ENCODE measurements around the gene TRUB1. TPM values are rescaled to one million over a fixed set of nuclear protein-coding genes. Genes with fewer than 3 reads are reported as not detected.

The TRUB1 gene
- total RNA-seq, 1 experiment from 2014 or later = 30.9 TPM

DNA sequence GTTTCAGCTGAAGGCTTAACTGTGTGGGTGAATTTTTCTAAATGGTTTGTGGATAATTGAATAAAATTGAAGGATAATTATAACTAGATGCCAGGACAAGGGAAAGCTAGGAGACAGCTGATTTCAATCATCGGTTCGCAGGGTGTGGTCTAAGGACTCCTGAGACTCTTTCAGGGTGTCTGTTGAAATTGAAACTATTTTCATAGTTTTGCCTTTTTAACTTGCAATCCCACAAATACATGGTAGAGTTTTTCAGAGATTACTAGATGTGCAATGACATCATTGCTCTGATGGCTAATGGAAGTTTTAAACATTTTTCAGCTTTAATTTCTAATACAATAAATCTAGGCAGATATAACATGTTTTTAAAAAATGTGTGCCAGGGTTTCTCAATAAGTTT, 18.5 kb downstream of the TRUB1 start:
- no peak for TF ChIP-seq CTCF (IDR thresholded peaks at IDR 0.05; ENCODE audit: unreplicated experiment)
- no peak overlapping the region for H3K27ac Mint-ChIP-seq (ENCODE audit: unreplicated experiment)

DNA sequence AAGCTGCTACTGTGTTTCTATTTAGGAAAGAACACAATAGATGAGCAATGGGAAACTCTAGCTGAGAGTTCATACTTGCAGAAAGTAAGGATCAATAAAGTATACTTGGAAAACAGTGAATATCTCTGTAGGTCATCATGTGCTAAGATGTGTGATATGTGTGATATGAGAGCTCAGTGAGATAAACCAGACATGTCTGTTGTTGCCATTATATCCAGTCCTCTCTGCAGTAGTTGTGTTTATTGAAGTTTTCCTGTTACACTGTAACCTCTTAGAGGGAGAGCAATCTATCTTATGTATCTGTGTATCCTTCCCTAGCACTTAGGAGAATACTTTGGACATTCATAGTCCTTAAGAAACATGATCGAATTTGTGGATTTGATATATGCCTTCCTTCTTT, 19.1 kb downstream of the TRUB1 start:
- TF ChIP-seq CTCF (IDR thresholded peaks at IDR 0.05; ENCODE audit: unreplicated experiment) = no peak
- no peak overlapping the region for H3K27ac Mint-ChIP-seq (ENCODE audit: unreplicated experiment)
- H3K36me3 Mint-ChIP-seq (ENCODE audit: insufficient read depth, unreplicated experiment) = no peaks in the 10 kb centered on the region
- no peak overlapping the region for H3K4me3 Mint-ChIP-seq (ENCODE audit: low read depth, unreplicated experiment)
- H3K27me3 Mint-ChIP-seq (ENCODE audit: unreplicated experiment) = no peaks in the 10 kb centered on the region
- no TSS peak for BruUV-seq (replicated peaks)
- CTCF ChIA-PET = interaction anchor here (1.6 kb wide), 1 partner anchor 10 kb away, joined by 3 read pairs; no protein-coding TSS in a partner anchor
- no peaks in the 10 kb centered on the region for H3K4me1 Mint-ChIP-seq (ENCODE audit: low read depth, unreplicated experiment)
- DNase-seq = no peak
- intact Hi-C loops (cut with micrococcal nuclease; ENCODE audit: unreplicated experiment) = no loop called here
- H3K9me3 Mint-ChIP-seq (ENCODE audit: low read depth, unreplicated experiment) = no peaks in the 10 kb centered on the region

More for the DNA sequence above, 18.5 kb downstream of the TRUB1 start:
- no peaks in the 10 kb centered on the region for H3K9me3 Mint-ChIP-seq (ENCODE audit: low read depth, unreplicated experiment)
- no peak for DNase-seq
- no peaks in the 10 kb centered on the region for H3K4me1 Mint-ChIP-seq (ENCODE audit: low read depth, unreplicated experiment)
- H3K36me3 Mint-ChIP-seq (ENCODE audit: insufficient read depth, unreplicated experiment) = no peaks in the 10 kb centered on the region
- BruUV-seq (replicated peaks) = no TSS peak
- no peak overlapping the region for H3K4me3 Mint-ChIP-seq (ENCODE audit: low read depth, unreplicated experiment)
- no peaks in the 10 kb centered on the region for H3K27me3 Mint-ChIP-seq (ENCODE audit: unreplicated experiment)
- intact Hi-C loops (cut with micrococcal nuclease; ENCODE audit: unreplicated experiment) = no loop called here
- CTCF ChIA-PET = no interaction called here

DNA sequence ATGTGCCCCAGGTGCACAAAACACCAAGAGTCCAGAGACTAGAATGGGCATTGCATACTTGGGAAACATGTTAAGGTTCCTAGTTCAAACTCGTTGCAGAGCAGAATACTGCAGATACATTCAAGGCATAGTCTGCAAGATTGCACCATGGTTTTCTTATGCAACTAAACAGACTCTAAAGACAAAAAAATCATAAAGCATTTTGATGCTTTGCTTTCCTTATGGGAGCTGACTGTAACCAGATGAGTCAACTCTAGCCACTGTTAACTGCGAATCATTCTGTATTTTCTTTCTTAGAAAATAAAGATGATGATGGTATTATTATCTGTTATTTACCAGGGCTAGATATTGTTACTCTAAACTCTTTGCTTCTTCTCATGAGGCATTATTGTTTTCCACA, 19.7 kb downstream of the TRUB1 start:
- Mint-ChIP-seq H3K9me3 (ENCODE audit: low read depth, unreplicated experiment) (no peaks in the 10 kb centered on the region), H3K4me1 (ENCODE audit: low read depth, unreplicated experiment) (no peaks in the 10 kb centered on the region), H3K27ac (ENCODE audit: unreplicated experiment) (no peak overlapping the region), H3K27me3 (ENCODE audit: unreplicated experiment) (no peaks in the 10 kb centered on the region), H3K36me3 (ENCODE audit: insufficient read depth, unreplicated experiment) (no peaks in the 10 kb centered on the region), H3K4me3 (ENCODE audit: low read depth, unreplicated experiment) (no peak overlapping the region)
- no TSS peak for BruUV-seq (replicated peaks)
- intact Hi-C loops (cut with micrococcal nuclease; ENCODE audit: unreplicated experiment) = no loop called here
- no peak for TF ChIP-seq CTCF (IDR thresholded peaks at IDR 0.05; ENCODE audit: unreplicated experiment)
- CTCF ChIA-PET = interaction anchor here (1.6 kb wide), 1 partner anchor 9 kb away, joined by 3 read pairs; no protein-coding TSS in a partner anchor
- DNase-seq = no peak

GRCh38 chr10:114962441-114962840, 24.4 kb downstream of the TRUB1 start:
- DNase-seq = no peak
- no peak for TF ChIP-seq CTCF (IDR thresholded peaks at IDR 0.05; ENCODE audit: unreplicated experiment)
- CTCF ChIA-PET = interaction anchor here (0.7 kb wide), 1 partner anchor 284 kb away, joined by 3 read pairs; no protein-coding TSS in a partner anchor
- Mint-ChIP-seq H3K9me3 (ENCODE audit: low read depth, unreplicated experiment) (no peaks in the 10 kb centered on the region), H3K27ac (ENCODE audit: unreplicated experiment) (no peak overlapping the region), H3K27me3 (ENCODE audit: unreplicated experiment) (no peaks in the 10 kb centered on the region), H3K36me3 (ENCODE audit: insufficient read depth, unreplicated experiment) (no peaks in the 10 kb centered on the region), H3K4me3 (ENCODE audit: low read depth, unreplicated experiment) (no peak overlapping the region), H3K4me1 (ENCODE audit: low read depth, unreplicated experiment) (no peaks in the 10 kb centered on the region)
- BruUV-seq (replicated peaks) = no TSS peak
- intact Hi-C loops (cut with micrococcal nuclease; ENCODE audit: unreplicated experiment) = no loop called here
